Spinal cord (tissue), 10 donors: ENCODE data around the gene LDLRAD4. TPM values are rescaled to one million over a fixed set of nuclear protein-coding genes. Genes with fewer than 3 reads are reported as not detected.
A peak's percentile ranks its signal among the peaks of the same experiment; 100 is the strongest.

Experiments used
- DNase-seq, 6 donors: peaks; one replicate each; pipeline versions ENCODE4 v3.0.0 to v3.0.0-alpha.2; 2013 to 2015; ENCODE audit warnings: low spot score in 6 of 6, low read depth in 4 of 6
- H3K27ac ChIP-seq: one replicate; pipeline ENCODE4 v1.5.1; 2013; ENCODE audit warnings: low read depth, low read length, control low read depth
- H3K27me3 ChIP-seq: one replicate; pipeline ENCODE4 v1.6.1; 2013; ENCODE audit warnings: low read length; ENCODE audit not compliant: control insufficient read depth, insufficient read depth
- H3K36me3 ChIP-seq: one replicate; pipeline ENCODE4 v1.6.1; 2013; ENCODE audit warnings: low read length; ENCODE audit not compliant: control insufficient read depth, insufficient read depth
- H3K4me1 ChIP-seq: one replicate; pipeline ENCODE4 v1.6.1; 2013; ENCODE audit warnings: low read length; ENCODE audit not compliant: control insufficient read depth, insufficient read depth
- H3K4me3 ChIP-seq: one replicate; pipeline ENCODE4 v1.5.1; 2013; ENCODE audit warnings: low read depth, low read length, control low read depth
- H3K9me3 ChIP-seq: one replicate; pipeline ENCODE4 v1.6.1; 2013; ENCODE audit warnings: low read length; ENCODE audit not compliant: control insufficient read depth, insufficient read depth
- WGBS: methylation state at CpG from one replicate; pipeline ENCODE4 v1.1.5; 2013; ENCODE audit warnings: missing lambda C conversion rate; ENCODE audit not compliant: insufficient coverage; 5-methylcytosine and 5-hydroxymethylcytosine counted together
- polyA plus RNA-seq, 2 donors: library from polyadenylated mRNA; unstranded; fragments of 120-200 nt; gene quantifications; one replicate each; pipeline ENCODE4 v1.2.1, GENCODE V29; 2013; ENCODE audit not compliant: insufficient read length in 2 of 2
- total RNA-seq, 2 donors: library from RNA; depleted of rRNA in 1 of 2; stranded (reverse); fragments of 120-200 nt in 1 of 2; fragments of >200 nt in 1 of 2; gene quantifications; one replicate each; pipeline versions ENCODE4 v1.2.3 to v1.2.4, GENCODE V29; 2013 to 2014
- donor health status: healthy.

The LDLRAD4 gene
- total and polyA plus RNA-seq, 4 donors: 26.7 to 67.7 (median 38.5) TPM

GRCh38 chr18:13397504-13398163, 179.1 kb downstream of the LDLRAD4 start:
- no peaks in the 10 kb centered on the region for H3K9me3 ChIP-seq
- no peak for DNase-seq
- H3K27ac ChIP-seq: no peak overlapping the region
- H3K27me3 ChIP-seq: no peaks in the 10 kb centered on the region
- no peaks in the 10 kb centered on the region for H3K4me1 ChIP-seq
- WGBS: 72% methylated on average over 11 of the region's 16 CpGs
- H3K36me3 ChIP-seq: no peaks in the 10 kb centered on the region
- no peak overlapping the region for H3K4me3 ChIP-seq

- no peaks in the 10 kb centered on the region for H3K4me1 ChIP-seq
- H3K4me3 ChIP-seq: no peak overlapping the region
- DNase-seq: no peak
- WGBS: 82% methylated on average over 9 of the region's 11 CpGs
- no peaks in the 10 kb centered on the region for H3K36me3 ChIP-seq
- H3K9me3 ChIP-seq: no peaks in the 10 kb centered on the region
- no peak overlapping the region for H3K27ac ChIP-seq
- no peaks in the 10 kb centered on the region for H3K27me3 ChIP-seq
Measured at GRCh38 chr18:13398631-13399030, 180.1 kb downstream of the LDLRAD4 start.

- H3K27ac ChIP-seq: no peak overlapping the region
- H3K36me3 ChIP-seq: peaks cover 5% of the 10 kb centered on the region
- H3K9me3 ChIP-seq: no peaks in the 10 kb centered on the region
- no peak for DNase-seq
- H3K4me3 ChIP-seq: no peak overlapping the region
- H3K4me1 ChIP-seq: no peaks in the 10 kb centered on the region
- H3K27me3 ChIP-seq: no peaks in the 10 kb centered on the region
- WGBS: 78% methylated on average over 4 of the region's 8 CpGs
Measured at GRCh38 chr18:13399511-13399910, 181.0 kb downstream of the LDLRAD4 start.

- WGBS: 96% methylated on average over 11 of the region's 11 CpGs
- no peaks in the 10 kb centered on the region for H3K9me3 ChIP-seq
- H3K27me3 ChIP-seq: no peaks in the 10 kb centered on the region
- peaks cover 6% of the 10 kb centered on the region for H3K36me3 ChIP-seq
- H3K4me3 ChIP-seq: no peak overlapping the region
- DNase-seq: no peak
- H3K27ac ChIP-seq: no peak overlapping the region
- H3K4me1 ChIP-seq: no peaks in the 10 kb centered on the region
Measured at GRCh38 chr18:13400636-13401315, 182.2 kb downstream of the LDLRAD4 start.

- H3K4me1 ChIP-seq: no peaks in the 10 kb centered on the region
- WGBS: 90% methylated on average over 8 of the region's 8 CpGs
- H3K27ac ChIP-seq: no peak overlapping the region
- no peaks in the 10 kb centered on the region for H3K27me3 ChIP-seq
- no peaks in the 10 kb centered on the region for H3K9me3 ChIP-seq
- no peak overlapping the region for H3K4me3 ChIP-seq
- H3K36me3 ChIP-seq: peaks cover 6% of the 10 kb centered on the region
- no peak for DNase-seq
Measured at GRCh38 chr18:13401404-13401803, 182.8 kb downstream of the LDLRAD4 start.

GRCh38 chr18:13401826-13402225, 183.3 kb downstream of the LDLRAD4 start:
- Histone ChIP-seq H3K4me3 (no peak overlapping the region), H3K27ac (no peak overlapping the region), H3K9me3 (no peaks in the 10 kb centered on the region), H3K4me1 (no peaks in the 10 kb centered on the region), H3K27me3 (no peaks in the 10 kb centered on the region), H3K36me3 (peaks cover 6% of the 10 kb centered on the region)
- 83% methylated on average over 10 of the region's 10 CpGs for WGBS
- peak in 1 of 6 donors; percentile 53 for DNase-seq

GRCh38 chr18:13403786-13404549, 185.4 kb downstream of the LDLRAD4 start:
- no peaks in the 10 kb centered on the region for H3K27me3 ChIP-seq
- WGBS: 94% methylated on average over 29 of the region's 31 CpGs
- H3K36me3 ChIP-seq: peaks cover 6% of the 10 kb centered on the region
- H3K9me3 ChIP-seq: no peaks in the 10 kb centered on the region
- no peak for DNase-seq
- H3K27ac ChIP-seq: no peak overlapping the region
- H3K4me3 ChIP-seq: no peak overlapping the region
- H3K4me1 ChIP-seq: no peaks in the 10 kb centered on the region

- WGBS: 96% methylated on average over 16 of the region's 17 CpGs
- Histone ChIP-seq H3K9me3 (no peaks in the 10 kb centered on the region), H3K4me3 (no peak overlapping the region), H3K27ac (no peak overlapping the region), H3K36me3 (peaks cover 6% of the 10 kb centered on the region), H3K4me1 (no peaks in the 10 kb centered on the region), H3K27me3 (no peaks in the 10 kb centered on the region)
- DNase-seq: no peak
Measured at GRCh38 chr18:13405305-13406038, 186.9 kb downstream of the LDLRAD4 start.

GRCh38 chr18:13406049-13406615, 187.6 kb downstream of the LDLRAD4 start:
- H3K9me3 ChIP-seq: no peaks in the 10 kb centered on the region
- no peak overlapping the region for H3K27ac ChIP-seq
- peaks cover 6% of the 10 kb centered on the region for H3K36me3 ChIP-seq
- H3K4me1 ChIP-seq: no peaks in the 10 kb centered on the region
- no peaks in the 10 kb centered on the region for H3K27me3 ChIP-seq
- DNase-seq: no peak
- no peak overlapping the region for H3K4me3 ChIP-seq
- 85% methylated on average over 9 of the region's 9 CpGs for WGBS
